GM20431 (cell line): Measurements from ENCODE around the gene FAM124A.

Experiments
- in situ Hi-C: fragments of 300-500 bp; cut with MseI, MboI; formaldehyde crosslinking; loops from one replicate; pipeline ENCODE4 v1.15.0; 2020; ENCODE audit warnings: low sequenced_read_pairs; ENCODE audit not compliant: unreplicated experiment

Gene FAM124A

GRCh38 chr13:51327961-51328360 lies 105.8 kb downstream of the FAM124A start:
- in situ Hi-C loops: no loop called here

DNA sequence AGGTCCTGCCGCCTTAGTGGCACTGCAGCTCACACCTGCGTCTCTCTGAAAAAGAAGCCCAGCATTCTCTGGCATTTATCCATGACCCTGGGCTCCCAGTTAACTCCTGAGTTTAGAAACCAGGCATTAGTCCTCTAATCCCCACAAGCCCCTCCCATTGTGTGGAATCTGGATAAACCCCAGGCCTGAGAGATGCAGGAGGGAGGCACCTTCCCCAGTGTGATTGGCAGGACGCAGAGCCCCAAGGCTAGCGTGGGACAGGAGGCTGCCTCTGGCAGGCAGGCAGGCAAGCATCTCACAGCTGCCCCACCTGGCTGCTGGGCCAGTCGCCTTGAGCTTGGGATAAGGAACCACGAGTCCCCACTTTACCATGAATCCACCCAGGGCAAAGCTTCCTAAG lies 106.3 kb downstream of the FAM124A start:
- in situ Hi-C loops: no loop called here

DNA sequence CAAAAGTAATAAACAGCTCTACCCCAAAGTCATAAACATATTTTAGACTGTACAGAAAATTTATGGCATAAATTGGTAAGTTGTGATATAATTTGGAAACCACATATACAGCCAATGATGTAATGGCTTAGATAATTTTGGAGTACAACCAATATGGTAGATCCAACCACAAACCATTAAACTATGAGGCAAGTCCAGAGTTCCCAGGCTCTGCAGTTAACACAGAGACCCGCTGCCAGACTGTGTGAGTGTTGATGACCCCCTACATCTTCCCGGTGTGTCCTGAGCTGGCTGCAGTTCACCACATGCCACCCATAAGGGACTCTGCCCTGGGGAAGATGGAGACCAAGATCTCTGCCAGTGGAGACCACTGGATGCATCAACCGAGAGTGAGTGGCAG lies 107.4 kb downstream of the FAM124A start:
- in situ Hi-C loops: no loop called here

GRCh38 chr13:51330791-51331190 lies 108.6 kb downstream of the FAM124A start:
- in situ Hi-C loops: no loop called here

DNA sequence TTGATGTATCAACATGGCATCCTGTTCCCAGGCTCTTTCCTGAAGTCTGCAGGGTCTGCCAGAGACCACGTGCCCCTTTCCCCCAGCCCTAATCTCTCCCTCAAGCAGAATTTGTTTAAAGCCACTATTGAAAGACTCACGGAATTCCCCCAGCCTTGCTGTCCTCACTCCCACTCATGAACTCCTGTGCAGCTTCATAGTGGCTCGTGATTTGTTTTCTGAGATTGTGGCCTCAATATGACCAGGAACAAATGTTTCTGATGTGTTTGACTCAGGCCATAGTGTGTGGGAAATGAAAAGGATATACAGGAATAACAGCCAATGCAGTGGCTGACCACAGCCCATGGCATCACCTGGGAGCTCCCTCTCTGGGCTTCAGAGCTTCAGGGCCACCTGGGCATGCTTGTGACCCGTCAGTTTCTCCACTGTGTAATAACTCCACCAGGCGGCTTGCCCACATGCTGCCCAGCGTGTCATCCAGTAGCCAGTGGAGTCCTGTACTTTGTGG lies 109.2 kb downstream of the FAM124A start:
- in situ Hi-C loops: no loop called here

DNA sequence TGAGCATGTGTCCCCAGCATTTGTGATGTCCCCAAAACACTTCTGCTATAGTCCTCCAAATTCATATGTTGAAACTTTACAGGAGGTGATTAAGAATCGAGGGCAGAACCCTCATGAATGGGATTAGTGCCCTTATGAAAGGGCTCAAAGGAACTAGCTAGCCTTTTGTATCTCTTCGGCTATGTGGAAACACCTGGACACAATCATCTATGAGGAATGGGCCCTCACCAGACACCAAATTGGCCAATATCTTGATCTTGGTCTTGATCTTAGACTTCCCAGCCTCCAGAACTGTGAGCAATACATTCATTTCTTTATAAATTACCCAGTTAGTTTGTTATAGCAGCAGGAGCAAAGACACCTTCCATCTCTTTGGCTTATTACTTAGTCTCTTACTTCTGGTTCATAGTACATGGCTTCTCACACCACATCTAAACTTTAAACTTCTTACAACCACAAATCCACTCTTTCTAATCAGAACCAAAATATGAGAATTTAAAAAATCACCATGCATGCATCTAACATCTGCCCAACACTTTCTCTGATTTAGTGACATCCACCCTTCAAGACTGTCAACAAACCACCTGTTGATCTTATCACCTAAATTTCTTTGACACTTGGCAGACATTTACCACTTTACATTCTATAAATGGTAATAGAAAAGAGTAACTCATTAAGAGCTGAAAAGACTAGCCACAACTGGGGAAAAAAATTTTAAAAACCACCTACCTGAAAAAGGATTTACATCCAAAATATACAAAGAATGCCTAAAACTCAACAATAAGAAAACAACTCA lies 110.6 kb downstream of the FAM124A start:
- in situ Hi-C loops: no loop called here

- in situ Hi-C loops: no loop called here
These were observed 111.2 kb downstream of the FAM124A start for GRCh38 chr13:51333421-51333820.

- in situ Hi-C loops: no loop called here
These were observed 111.6 kb downstream of the FAM124A start for GRCh38 chr13:51333826-51334225.
